GM18520 (cell line): Measurements from ENCODE around the gene POLL.

Source experiments
- ATAC-seq: cut with Tn5 transposase; IDR thresholded peaks from one replicate; pipeline ENCODE4 v1.9.1; 2021; ENCODE audit not compliant: unreplicated experiment

POLL gene

GRCh38 chr10:101573885-101574753, 13.9 kb downstream of the POLL start:
- no peak for ATAC-seq

- no peak for ATAC-seq
Measured at GRCh38 chr10:101572785-101573184, 15.3 kb downstream of the POLL start.

GRCh38 chr10:101572126-101572525, 15.9 kb downstream of the POLL start:
- ATAC-seq = no peak

- no peak for ATAC-seq
Measured at GRCh38 chr10:101571271-101571925, 16.7 kb downstream of the POLL start.

GRCh38 chr10:101570428-101571270, 17.4 kb downstream of the POLL start:
- no peak for ATAC-seq

GRCh38 chr10:101569622-101570427, 18.2 kb downstream of the POLL start:
- ATAC-seq = peak; percentile 54

GRCh38 chr10:101569323-101569621, 18.8 kb downstream of the POLL start:
- no peak for ATAC-seq

- ATAC-seq = no peak
Measured at GRCh38 chr10:101568054-101568745, 19.9 kb downstream of the POLL start.

- ATAC-seq = no peak
Measured at GRCh38 chr10:101567165-101568006, 20.7 kb downstream of the POLL start.

- ATAC-seq = no peak
Measured at GRCh38 chr10:101566333-101567164, 21.5 kb downstream of the POLL start.

GRCh38 chr10:101565936-101566332, 22.1 kb downstream of the POLL start:
- ATAC-seq = no peak

GRCh38 chr10:101565370-101565900, 22.6 kb downstream of the POLL start:
- ATAC-seq = no peak

- ATAC-seq = no peak
Measured at GRCh38 chr10:101564490-101564991, 23.5 kb downstream of the POLL start.

- no peak for ATAC-seq
Measured at GRCh38 chr10:101563497-101564040, 24.5 kb downstream of the POLL start.

- no peak for ATAC-seq
Measured at GRCh38 chr10:101563007-101563406, 25.1 kb downstream of the POLL start.

GRCh38 chr10:101562231-101562630, 25.8 kb downstream of the POLL start:
- no peak for ATAC-seq

GRCh38 chr10:101561068-101561915, 26.8 kb downstream of the POLL start:
- no peak for ATAC-seq
